H1 (cell line): ENCODE data around the gene RGS5. TPM values are rescaled to one million over a fixed set of nuclear protein-coding genes. Genes with fewer than 3 reads are reported as not detected.

Source experiments
- CBX5 ChIP-seq: fragments of 300-800, 300-1000 bp; sonication (generic); IDR thresholded peaks from 2 replicates; pipeline ENCODE4 v1.7.1; 2016; ENCODE audit warnings: antibody characterized with exemption, low read length, low read depth
- NANOG ChIP-seq: IDR thresholded peaks from 2 replicates; pipeline ENCODE4 v1.6.1; 2011; ENCODE audit warnings: low read length, low read depth, mild to moderate bottlenecking, inconsistent platforms; ENCODE audit not compliant: insufficient read depth, poor library complexity, severe bottlenecking
- RFX5 ChIP-seq: IDR thresholded peaks from 2 replicates; pipeline ENCODE4 v1.6.1; 2011; ENCODE audit warnings: low read depth, low read length, improper control_type of control experiment, borderline replicate concordance
- SP2 ChIP-seq: IDR thresholded peaks from 2 replicates; pipeline ENCODE4 v1.6.1; 2012; ENCODE audit warnings: mild to moderate bottlenecking, low read length, inconsistent platforms
- YY1 ChIP-seq: IDR thresholded peaks from 2 replicates; pipeline ENCODE4 v1.6.1; 2011; ENCODE audit warnings: low read depth, mild to moderate bottlenecking, low read length
- polyA plus RNA-seq, 7 experiments: library from polyadenylated mRNA; depleted of rRNA in 3 of 7; stranded (reverse) in 5 of 7; unstranded in 2 of 7; fragments of >200 nt in 5 of 7; fragments of 200-250 nt in 2 of 7; gene quantifications; 1 replicate in 5 of 7; 2 replicates in 1 of 7; 4 replicates in 1 of 7; pipeline versions ENCODE4 v1.2.1 to v1.2.3, GENCODE V29; 2011 to 2013; ENCODE audit warnings: missing spikeins in 2 of 7, mixed read lengths in 2 of 7
- total RNA-seq: library from RNA; stranded (reverse); fragmentation: NEBNext Ultra II Directional; extraction: Animal tissue kit (Norgen Biotek cat#: 25700); gene quantifications from 2 replicates; pipeline ENCODE4 v1.2.1, GENCODE V29; 2021
- TF ChIP-seq, protein P1 (sequence below): IDR thresholded peaks from 2 replicates; pipeline ENCODE4 v1.6.1; 2012; ENCODE audit warnings: inconsistent platforms

RGS5 gene
- total and polyA plus RNA-seq, 2 of the 8 experiments (the other 6 are each of a cell fraction or from before 2014, with no cell fraction given) = 75.5 to 103 TPM

DNA sequence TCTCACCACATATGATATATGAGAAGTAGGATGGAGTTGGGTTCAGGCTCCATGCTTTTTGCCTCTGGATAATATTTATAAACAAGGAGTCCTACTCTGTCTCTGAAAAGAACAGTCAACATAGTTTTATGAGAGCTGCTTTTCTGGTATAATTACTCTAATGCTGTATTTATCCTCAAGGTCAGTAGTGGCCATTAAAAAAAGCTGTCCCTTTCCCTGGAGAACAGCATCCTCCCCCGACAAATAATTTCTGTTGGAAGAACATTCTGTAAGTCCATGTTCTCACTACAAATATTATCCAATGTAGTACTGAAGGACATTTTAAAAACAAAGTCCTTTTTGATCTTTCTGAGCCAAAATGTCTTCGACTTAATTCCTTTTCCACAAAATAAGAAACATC lies 9.0 kb upstream of the RGS5 start (continued):
- TF ChIP-seq YY1 = no peak
- no peak for TF ChIP-seq NANOG
- TF ChIP-seq CBX5 = no peak
- no peak for TF ChIP-seq SP2
- TF ChIP-seq, protein P1, sequence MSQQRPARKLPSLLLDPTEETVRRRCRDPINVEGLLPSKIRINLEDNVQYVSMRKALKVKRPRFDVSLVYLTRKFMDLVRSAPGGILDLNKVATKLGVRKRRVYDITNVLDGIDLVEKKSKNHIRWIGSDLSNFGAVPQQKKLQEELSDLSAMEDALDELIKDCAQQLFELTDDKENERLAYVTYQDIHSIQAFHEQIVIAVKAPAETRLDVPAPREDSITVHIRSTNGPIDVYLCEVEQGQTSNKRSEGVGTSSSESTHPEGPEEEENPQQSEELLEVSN = no peak
- no peak for TF ChIP-seq RFX5
- TF ChIP-seq, all 59 proteins: peak for 0
